GM21825 (cell line): Measurements from ENCODE around the gene RPL7A.
A peak's percentile ranks its signal among the peaks of the same experiment; 100 is the strongest.
"Not testable (repeated sequence)": the region's sequence is repeated elsewhere in the genome, so short reads cannot be mapped to it uniquely, and the experiment has no call there.

Experiments used
- ATAC-seq: cut with Tn5 transposase; IDR thresholded peaks from one replicate; pipeline ENCODE4 v1.9.1; 2021; ENCODE audit warnings: mild to moderate bottlenecking, moderate library complexity; ENCODE audit not compliant: unreplicated experiment

The RPL7A gene

GRCh38 chr9:133366435-133366834, 18.4 kb downstream of the RPL7A start:
- no peak for ATAC-seq

GRCh38 chr9:133367221-133367620, 19.2 kb downstream of the RPL7A start:
- ATAC-seq = no peak

GRCh38 chr9:133367778-133368177, 19.8 kb downstream of the RPL7A start:
- no peak for ATAC-seq

- ATAC-seq = no peak
Measured at GRCh38 chr9:133368249-133368881, 20.3 kb downstream of the RPL7A start.

- no peak for ATAC-seq
Measured at GRCh38 chr9:133369422-133369821, 21.4 kb downstream of the RPL7A start.

- ATAC-seq = no peak
Measured at GRCh38 chr9:133369933-133370332, 21.9 kb downstream of the RPL7A start.

GRCh38 chr9:133370685-133371084, 22.7 kb downstream of the RPL7A start:
- ATAC-seq = no peak

GRCh38 chr9:133371261-133371711, 23.3 kb downstream of the RPL7A start:
- no peak for ATAC-seq

- ATAC-seq = no peak
Measured at GRCh38 chr9:133372144-133372543, 24.1 kb downstream of the RPL7A start.

- no peak for ATAC-seq
Measured at GRCh38 chr9:133374612-133375115, 26.6 kb downstream of the RPL7A start.

- peak; percentile 6 for ATAC-seq
Measured at GRCh38 chr9:133375116-133375723, 27.2 kb downstream of the RPL7A start.

GRCh38 chr9:133375724-133376654, 28.0 kb downstream of the RPL7A start, which contains the start of the genes STKLD1 and SURF4:
STKLD1 (plus strand) TSS chr9:133376366; CDS start chr9:133376474, 108 bp downstream.
SURF4 (minus strand) TSS chr9:133376060; CDS start chr9:133375969, 91 bp downstream.
- ATAC-seq = peak; percentile 84

- not testable (repeated sequence) for ATAC-seq
Measured at GRCh38 chr9:133377280-133377679, 29.3 kb downstream of the RPL7A start.

GRCh38 chr9:133377721-133378216, 29.8 kb downstream of the RPL7A start:
- ATAC-seq = no peak

- ATAC-seq = no peak
Measured at GRCh38 chr9:133378408-133378962, 30.5 kb downstream of the RPL7A start.

GRCh38 chr9:133379153-133380086, 31.4 kb downstream of the RPL7A start:
- no peak for ATAC-seq

- no peak for ATAC-seq
Measured at GRCh38 chr9:133380734-133381133, 32.7 kb downstream of the RPL7A start.

GRCh38 chr9:133382507-133383141, 34.6 kb downstream of the RPL7A start:
- ATAC-seq = no peak

- ATAC-seq = no peak
Measured at GRCh38 chr9:133383438-133383837, 35.4 kb downstream of the RPL7A start.
